ENCODE results near the gene TMEM184B. TPM values are rescaled to one million over a fixed set of nuclear protein-coding genes. Genes with fewer than 3 reads are reported as not detected.

Gene TMEM184B
- total RNA-seq, 1 donor from 2014 or later, result 22.6 TPM

GRCh38 chr22:38276166-38276565, 3.4 kb upstream of the TMEM184B start:
- no peak for ATAC-seq

GRCh38 chr22:38273135-38273826, 471 bp upstream of the TMEM184B start:
- no peak for ATAC-seq

- ATAC-seq, result peak; percentile 61
Observed at GRCh38 chr22:38271927-38272372, 860 bp downstream of the TMEM184B start.

- ATAC-seq, result no peak
Observed at GRCh38 chr22:38271101-38271500, 1.7 kb downstream of the TMEM184B start.

- no peak for ATAC-seq
Observed at GRCh38 chr22:38270091-38270992, 2.5 kb downstream of the TMEM184B start.

- no peak for ATAC-seq
Observed at GRCh38 chr22:38269466-38269865, 3.3 kb downstream of the TMEM184B start.

- peak; percentile 12 for ATAC-seq
Observed at GRCh38 chr22:38267086-38267485, 5.7 kb downstream of the TMEM184B start.

- ATAC-seq, result no peak
Observed at GRCh38 chr22:38266120-38266519, 6.7 kb downstream of the TMEM184B start.

- ATAC-seq, result no peak
Observed at GRCh38 chr22:38264322-38264843, 8.4 kb downstream of the TMEM184B start.

GRCh38 chr22:38262051-38262795, 10.6 kb downstream of the TMEM184B start:
- ATAC-seq, result peak; percentile 84

- no peak for ATAC-seq
Observed at GRCh38 chr22:38260761-38261681, 11.8 kb downstream of the TMEM184B start.

GRCh38 chr22:38259370-38259769, 13.4 kb downstream of the TMEM184B start:
- ATAC-seq, result no peak

GRCh38 chr22:38258895-38259294, 13.9 kb downstream of the TMEM184B start:
- ATAC-seq, result no peak

- ATAC-seq, result no peak
Observed at GRCh38 chr22:38257650-38258250, 15.1 kb downstream of the TMEM184B start.

GRCh38 chr22:38257181-38257580, 15.6 kb downstream of the TMEM184B start:
- no peak for ATAC-seq

- ATAC-seq, result no peak
Observed at GRCh38 chr22:38255697-38256096, 17.1 kb downstream of the TMEM184B start.

GRCh38 chr22:38251341-38251692, 21.5 kb downstream of the TMEM184B start:
- ATAC-seq, result no peak

GRCh38 chr22:38250643-38251340, 22.0 kb downstream of the TMEM184B start:
- no peak for ATAC-seq

GRCh38 chr22:38249803-38250642, 22.8 kb downstream of the TMEM184B start:
- no peak for ATAC-seq

GRCh38 chr22:38249301-38249700, 23.5 kb downstream of the TMEM184B start:
- ATAC-seq, result no peak

All from esophagus mucosa (tissue), 1 donor.